ENCODE measurements around the gene SMIM44. TPM values are rescaled to one million over a fixed set of nuclear protein-coding genes. Genes with fewer than 3 reads are reported as not detected.

Gene SMIM44
- total and polyA plus RNA-seq, 2 donors from 2014 or later: not detected

DNA sequence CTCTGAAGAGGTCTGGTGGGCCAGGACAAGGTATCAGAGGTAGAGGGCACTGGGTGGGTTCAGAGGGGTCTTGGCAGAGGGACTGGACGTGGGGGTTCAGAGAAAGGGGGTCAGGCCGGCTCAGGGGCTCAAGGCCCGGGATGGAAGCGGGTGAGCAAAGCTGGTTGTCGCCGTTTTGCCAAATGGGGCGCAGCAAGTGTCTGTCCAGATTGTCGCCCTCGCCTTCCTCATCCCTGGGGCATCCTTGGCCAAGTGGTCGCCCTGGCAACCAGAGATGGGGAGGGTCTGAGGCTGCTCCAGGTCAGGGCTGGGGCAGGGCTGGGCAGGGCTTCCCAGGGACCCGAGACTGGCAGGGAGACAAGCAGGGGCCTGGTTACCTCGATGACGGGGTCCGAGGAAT lies 10.4 kb upstream of the SMIM44 start:
- FAIRE-seq: no peak
- TF ChIP-seq, protein P1, sequence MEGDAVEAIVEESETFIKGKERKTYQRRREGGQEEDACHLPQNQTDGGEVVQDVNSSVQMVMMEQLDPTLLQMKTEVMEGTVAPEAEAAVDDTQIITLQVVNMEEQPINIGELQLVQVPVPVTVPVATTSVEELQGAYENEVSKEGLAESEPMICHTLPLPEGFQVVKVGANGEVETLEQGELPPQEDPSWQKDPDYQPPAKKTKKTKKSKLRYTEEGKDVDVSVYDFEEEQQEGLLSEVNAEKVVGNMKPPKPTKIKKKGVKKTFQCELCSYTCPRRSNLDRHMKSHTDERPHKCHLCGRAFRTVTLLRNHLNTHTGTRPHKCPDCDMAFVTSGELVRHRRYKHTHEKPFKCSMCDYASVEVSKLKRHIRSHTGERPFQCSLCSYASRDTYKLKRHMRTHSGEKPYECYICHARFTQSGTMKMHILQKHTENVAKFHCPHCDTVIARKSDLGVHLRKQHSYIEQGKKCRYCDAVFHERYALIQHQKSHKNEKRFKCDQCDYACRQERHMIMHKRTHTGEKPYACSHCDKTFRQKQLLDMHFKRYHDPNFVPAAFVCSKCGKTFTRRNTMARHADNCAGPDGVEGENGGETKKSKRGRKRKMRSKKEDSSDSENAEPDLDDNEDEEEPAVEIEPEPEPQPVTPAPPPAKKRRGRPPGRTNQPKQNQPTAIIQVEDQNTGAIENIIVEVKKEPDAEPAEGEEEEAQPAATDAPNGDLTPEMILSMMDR (IDR thresholded peaks at IDR 0.05; ENCODE audit: borderline replicate concordance, extremely low read depth, insufficient read depth): no peak
- no peak for DNase-seq
- H3K9me3 ChIP-seq (ENCODE audit: control insufficient read depth in 2 of 3, insufficient read depth in 1 of 3, low read length in 3 of 3): no peaks in the 10 kb centered on the region
- H3K9ac ChIP-seq (ENCODE audit: low read length in 3 of 3): no peak overlapping the region
- H3K36me3 ChIP-seq (ENCODE audit: control insufficient read depth in 2 of 3, insufficient read depth in 3 of 3, low read length in 3 of 3): peaks cover 2 to 14% (median 7%) of the 10 kb centered on the region in 3 donors
- intact Hi-C loops (cut with DNase I): no loop called here
- H3K4me3 ChIP-seq (ENCODE audit: low read length in 3 of 3): no peak overlapping the region
- H3K27ac ChIP-seq (ENCODE audit: low read depth in 2 of 2, low read length in 2 of 2): no peak overlapping the region
- peaks cover 0 to 4% (median 0%) of the 10 kb centered on the region in 3 donors for H3K4me1 ChIP-seq (ENCODE audit: control insufficient read depth in 2 of 3, insufficient read depth in 2 of 3, low read depth in 1 of 3, low read length in 3 of 3)
- H3K27me3 ChIP-seq (ENCODE audit: control insufficient read depth, insufficient read depth, low read length): no peaks in the 10 kb centered on the region

DNA sequence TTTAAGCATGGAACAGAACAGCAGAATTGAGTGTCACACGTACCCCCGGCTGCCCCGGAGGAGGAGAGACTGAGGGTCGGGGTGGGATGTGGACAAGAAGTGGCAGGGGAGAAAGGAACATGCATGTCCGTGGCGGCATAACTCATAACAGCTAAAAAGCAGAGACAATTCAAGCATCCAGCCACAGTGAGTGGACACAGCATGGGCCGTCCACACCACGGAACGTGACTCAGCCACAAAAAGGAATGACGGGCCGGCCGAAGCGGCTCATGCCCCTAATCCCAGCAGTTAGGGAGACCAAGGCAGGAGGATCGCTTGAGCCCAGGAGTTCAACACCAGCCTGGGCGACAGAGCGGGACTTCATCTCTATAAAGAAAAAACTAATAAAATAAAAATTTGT lies 9.7 kb upstream of the SMIM44 start:
- intact Hi-C loops (cut with DNase I): no loop called here
- TF ChIP-seq, protein P1 (IDR thresholded peaks at IDR 0.05; ENCODE audit: borderline replicate concordance, extremely low read depth, insufficient read depth): no peak
- Histone ChIP-seq H3K27ac (ENCODE audit: low read depth in 2 of 2, low read length in 2 of 2) (no peak overlapping the region), H3K4me3 (ENCODE audit: low read length in 3 of 3) (no peak overlapping the region), H3K9ac (ENCODE audit: low read length in 3 of 3) (no peak overlapping the region), H3K27me3 (ENCODE audit: control insufficient read depth, insufficient read depth, low read length) (no peaks in the 10 kb centered on the region), H3K36me3 (ENCODE audit: control insufficient read depth in 2 of 3, insufficient read depth in 3 of 3, low read length in 3 of 3) (peaks cover 2 to 14% (median 7%) of the 10 kb centered on the region in 3 donors), H3K9me3 (ENCODE audit: control insufficient read depth in 2 of 3, insufficient read depth in 1 of 3, low read length in 3 of 3) (no peaks in the 10 kb centered on the region), H3K4me1 (ENCODE audit: control insufficient read depth in 2 of 3, insufficient read depth in 2 of 3, low read depth in 1 of 3, low read length in 3 of 3) (peaks cover 0 to 3% (median 0%) of the 10 kb centered on the region in 3 donors)
- FAIRE-seq (no peak), DNase-seq (no peak)

DNA sequence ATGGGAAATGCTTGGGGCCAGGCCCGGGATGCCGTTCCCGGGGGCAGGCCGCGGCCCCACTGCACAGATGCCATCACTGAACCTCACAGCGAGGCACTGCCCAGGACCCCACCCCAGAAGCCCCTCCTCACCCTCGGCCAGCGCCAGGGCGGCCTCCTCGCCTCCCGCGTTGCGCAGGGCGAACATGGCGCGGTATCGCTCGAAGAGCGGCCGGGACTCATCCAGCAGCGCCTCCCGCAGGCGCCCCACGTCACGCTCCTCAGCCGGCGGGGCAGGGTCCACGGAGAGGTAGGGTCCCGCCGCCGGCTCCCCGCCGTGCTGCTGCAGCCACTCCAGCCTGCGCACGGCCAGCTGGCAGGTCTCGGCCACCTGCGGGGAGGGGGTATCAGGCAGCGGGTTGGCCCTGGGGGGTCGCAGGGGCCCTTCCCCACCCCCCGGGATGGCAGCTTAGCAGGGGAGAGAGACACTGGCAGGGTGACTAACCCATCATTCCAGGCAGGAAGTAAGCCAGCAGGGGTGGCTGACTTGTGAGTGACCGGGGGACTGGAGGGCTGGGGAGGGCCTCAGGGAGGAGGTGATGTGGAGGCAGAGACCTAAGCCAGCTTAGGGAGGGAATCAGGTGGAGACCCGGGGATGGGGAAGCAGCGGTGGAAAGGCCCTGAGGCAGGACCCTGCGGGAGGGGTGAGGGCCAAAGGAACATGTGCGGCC lies 9.0 kb upstream of the SMIM44 start:
- FAIRE-seq: no peak
- Histone ChIP-seq H3K4me3 (ENCODE audit: low read length in 3 of 3) (no peak overlapping the region), H3K4me1 (ENCODE audit: control insufficient read depth in 2 of 3, insufficient read depth in 2 of 3, low read depth in 1 of 3, low read length in 3 of 3) (peaks cover 0 to 2% (median 0%) of the 10 kb centered on the region in 3 donors), H3K9ac (ENCODE audit: low read length in 3 of 3) (no peak overlapping the region), H3K36me3 (ENCODE audit: control insufficient read depth in 2 of 3, insufficient read depth in 3 of 3, low read length in 3 of 3) (peaks cover 2 to 14% (median 7%) of the 10 kb centered on the region in 3 donors), H3K27ac (ENCODE audit: low read depth in 2 of 2, low read length in 2 of 2) (no peak overlapping the region), H3K27me3 (ENCODE audit: control insufficient read depth, insufficient read depth, low read length) (no peaks in the 10 kb centered on the region), H3K9me3 (ENCODE audit: control insufficient read depth in 2 of 3, insufficient read depth in 1 of 3, low read length in 3 of 3) (no peaks in the 10 kb centered on the region)
- TF ChIP-seq, protein P1 (IDR thresholded peaks at IDR 0.05; ENCODE audit: borderline replicate concordance, extremely low read depth, insufficient read depth): no peak
- DNase-seq: no peak
- intact Hi-C loops (cut with DNase I): no loop called here

Data from kidney (tissue), 14 donors.